Astrocyte (in vitro differentiated cells and primary cell): Measurements from ENCODE around the gene RAPGEF4. TPM values are rescaled to one million over a fixed set of nuclear protein-coding genes. Genes with fewer than 3 reads are reported as not detected.
"Not testable (repeated sequence)": the region's sequence is repeated elsewhere in the genome, so short reads cannot be mapped to it uniquely, and the experiment has no call there.

Experiments used
- DNase-seq: peaks from one replicate; pipeline ENCODE4 v3.0.0-alpha.2; 2010; ENCODE audit warnings: low read depth
- FAIRE-seq: peaks from 2 replicates; lab custom pipeline; 2011; peaks lifted over from hg19 to GRCh38; lab: Jason Lieb, UNC
- H2AFZ ChIP-seq: 2 replicates; pipeline ENCODE4 v1.6.0; 2012; ENCODE audit warnings: low read depth, low read length, inconsistent platforms
- H3K27ac ChIP-seq: 2 replicates; pipeline ENCODE4 v1.5.1; 2011; ENCODE audit warnings: low read depth, low read length, inconsistent platforms
- H3K27me3 ChIP-seq: 2 replicates; pipeline ENCODE4 v1.6.0; 2011; ENCODE audit warnings: low read length, inconsistent platforms; ENCODE audit not compliant: insufficient read depth
- H3K36me3 ChIP-seq: 2 replicates; pipeline ENCODE4 v1.5.1; 2011; ENCODE audit warnings: low read length, inconsistent platforms; ENCODE audit not compliant: insufficient read depth
- H3K4me1 ChIP-seq: 2 replicates; pipeline ENCODE4 v1.5.1; 2011; ENCODE audit warnings: low read length, inconsistent platforms; ENCODE audit not compliant: insufficient read depth
- H3K4me2 ChIP-seq: 2 replicates; pipeline ENCODE4 v1.6.0; 2012; ENCODE audit warnings: low read length, inconsistent platforms
- H3K4me3 ChIP-seq: 2 replicates; pipeline ENCODE4 v1.5.1; 2011; ENCODE audit warnings: low read depth, mild to moderate bottlenecking, low read length, inconsistent platforms; ENCODE audit not compliant: insufficient read depth
- H3K79me2 ChIP-seq: 2 replicates; pipeline ENCODE4 v1.6.0; 2012; ENCODE audit warnings: mild to moderate bottlenecking, low read length, inconsistent platforms; ENCODE audit not compliant: insufficient read depth
- H3K9ac ChIP-seq: 2 replicates; pipeline ENCODE4 v1.6.0; 2012; ENCODE audit warnings: mild to moderate bottlenecking, low read length, inconsistent platforms
- H3K9me3 ChIP-seq: 2 replicates; pipeline ENCODE4 v1.5.1; 2012; ENCODE audit warnings: low read depth, mild to moderate bottlenecking, low read length, inconsistent platforms; ENCODE audit not compliant: insufficient read depth
- H4K20me1 ChIP-seq: 2 replicates; pipeline ENCODE4 v1.6.0; 2012; ENCODE audit warnings: low read length, inconsistent platforms; ENCODE audit not compliant: insufficient read depth
- H3K27ac Mint-ChIP-seq: one replicate; pipeline ENCODE4 v1.8.0; 2021; ENCODE audit warnings: mild to moderate bottlenecking, mixed read lengths; ENCODE audit not compliant: unreplicated experiment
- H3K27me3 Mint-ChIP-seq: one replicate; pipeline ENCODE4 v1.8.0; 2021; ENCODE audit warnings: low read depth, mixed read lengths; ENCODE audit not compliant: unreplicated experiment
- H3K36me3 Mint-ChIP-seq: one replicate; pipeline ENCODE4 v1.8.0; 2021; ENCODE audit warnings: low read depth, mixed read lengths; ENCODE audit not compliant: unreplicated experiment
- H3K4me1 Mint-ChIP-seq: one replicate; pipeline ENCODE4 v1.8.0; 2021; ENCODE audit warnings: low read depth, mixed read lengths; ENCODE audit not compliant: unreplicated experiment
- H3K4me3 Mint-ChIP-seq: one replicate; pipeline ENCODE4 v1.8.0; 2021; ENCODE audit warnings: mild to moderate bottlenecking, moderate library complexity, mixed read lengths; ENCODE audit not compliant: unreplicated experiment
- H3K9me3 Mint-ChIP-seq: one replicate; pipeline ENCODE4 v1.8.0; 2021; ENCODE audit warnings: mild to moderate bottlenecking, mixed read lengths; ENCODE audit not compliant: unreplicated experiment
- EZH2 ChIP-seq: IDR thresholded peaks from 2 replicates; pipeline ENCODE4 v1.6.1; 2012; ENCODE audit warnings: mild to moderate bottlenecking, low read length, inconsistent platforms; ENCODE audit not compliant: insufficient read depth
- total RNA-seq: library from RNA; stranded (reverse); gene quantifications from 2 replicates; pipeline ENCODE4 v1.2.1, GENCODE V29; 2021
- TF ChIP-seq, protein P1 (sequence below): IDR thresholded peaks from 2 replicates; pipeline ENCODE4 v1.5.1; 2011; ENCODE audit warnings: low read depth, mild to moderate bottlenecking, inconsistent platforms, low read length, moderate library complexity; ENCODE audit not compliant: insufficient read depth

RAPGEF4 gene
- total RNA-seq, 1 donor from 2014 or later = 1.1 TPM

DNA sequence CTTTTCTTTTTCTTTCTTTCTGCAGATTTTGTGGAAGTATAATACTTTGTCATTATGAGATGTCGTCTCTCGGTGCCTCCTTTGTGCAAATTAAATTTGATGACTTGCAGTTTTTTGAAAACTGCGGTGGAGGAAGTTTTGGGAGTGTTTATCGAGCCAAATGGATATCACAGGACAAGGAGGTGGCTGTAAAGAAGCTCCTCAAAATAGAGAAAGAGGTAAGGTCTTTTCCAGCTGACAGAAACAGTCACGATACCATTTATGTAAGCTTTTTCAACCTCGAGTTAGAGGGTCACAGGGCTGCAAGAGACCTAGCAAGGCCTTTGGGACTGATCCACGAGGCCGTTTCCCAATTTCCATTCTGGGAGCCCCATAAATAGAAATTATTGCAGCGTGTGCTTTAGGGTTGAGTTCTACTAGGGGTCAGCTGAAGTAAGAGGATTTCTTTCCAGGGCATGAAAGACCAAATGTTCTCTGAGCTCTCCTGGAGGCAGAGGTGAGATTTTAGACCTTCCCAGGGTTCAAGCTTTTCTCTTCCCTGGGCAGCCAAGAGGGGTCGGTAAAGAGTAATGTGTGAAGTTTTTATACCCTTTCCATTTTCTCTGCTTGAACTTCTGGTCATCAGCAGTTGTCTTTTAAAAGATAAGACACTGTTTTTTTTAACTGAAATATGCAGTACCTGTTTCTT lies 355.5 kb downstream of the RAPGEF4 start:
- Mint-ChIP-seq H3K27ac (peak overlapping the region; percentile 50), H3K36me3 (peaks cover 3% of the 10 kb centered on the region), H3K4me3 (no peak overlapping the region), H3K4me1 (peaks cover 25% of the 10 kb centered on the region), H3K27me3 (no peaks in the 10 kb centered on the region), H3K9me3 (no peaks in the 10 kb centered on the region)
- Histone ChIP-seq H3K27ac (peak overlapping the region; percentile 45), H3K4me1 (peaks cover 21% of the 10 kb centered on the region), H3K79me2 (peaks cover 50% of the 10 kb centered on the region), H3K9ac (peak overlapping the region; percentile 51), H2AFZ (no peak overlapping the region), H4K20me1 (peaks cover 4% of the 10 kb centered on the region), H3K27me3 (no peaks in the 10 kb centered on the region), H3K4me3 (no peak overlapping the region), H3K36me3 (no peaks in the 10 kb centered on the region), H3K9me3 (no peaks in the 10 kb centered on the region), H3K4me2 (peak overlapping the region; percentile 74)
- TF ChIP-seq, protein P1, sequence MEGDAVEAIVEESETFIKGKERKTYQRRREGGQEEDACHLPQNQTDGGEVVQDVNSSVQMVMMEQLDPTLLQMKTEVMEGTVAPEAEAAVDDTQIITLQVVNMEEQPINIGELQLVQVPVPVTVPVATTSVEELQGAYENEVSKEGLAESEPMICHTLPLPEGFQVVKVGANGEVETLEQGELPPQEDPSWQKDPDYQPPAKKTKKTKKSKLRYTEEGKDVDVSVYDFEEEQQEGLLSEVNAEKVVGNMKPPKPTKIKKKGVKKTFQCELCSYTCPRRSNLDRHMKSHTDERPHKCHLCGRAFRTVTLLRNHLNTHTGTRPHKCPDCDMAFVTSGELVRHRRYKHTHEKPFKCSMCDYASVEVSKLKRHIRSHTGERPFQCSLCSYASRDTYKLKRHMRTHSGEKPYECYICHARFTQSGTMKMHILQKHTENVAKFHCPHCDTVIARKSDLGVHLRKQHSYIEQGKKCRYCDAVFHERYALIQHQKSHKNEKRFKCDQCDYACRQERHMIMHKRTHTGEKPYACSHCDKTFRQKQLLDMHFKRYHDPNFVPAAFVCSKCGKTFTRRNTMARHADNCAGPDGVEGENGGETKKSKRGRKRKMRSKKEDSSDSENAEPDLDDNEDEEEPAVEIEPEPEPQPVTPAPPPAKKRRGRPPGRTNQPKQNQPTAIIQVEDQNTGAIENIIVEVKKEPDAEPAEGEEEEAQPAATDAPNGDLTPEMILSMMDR = peak; percentile 24
- TF ChIP-seq EZH2 = no peak
- DNase-seq (no peak), FAIRE-seq (no peak)

DNA sequence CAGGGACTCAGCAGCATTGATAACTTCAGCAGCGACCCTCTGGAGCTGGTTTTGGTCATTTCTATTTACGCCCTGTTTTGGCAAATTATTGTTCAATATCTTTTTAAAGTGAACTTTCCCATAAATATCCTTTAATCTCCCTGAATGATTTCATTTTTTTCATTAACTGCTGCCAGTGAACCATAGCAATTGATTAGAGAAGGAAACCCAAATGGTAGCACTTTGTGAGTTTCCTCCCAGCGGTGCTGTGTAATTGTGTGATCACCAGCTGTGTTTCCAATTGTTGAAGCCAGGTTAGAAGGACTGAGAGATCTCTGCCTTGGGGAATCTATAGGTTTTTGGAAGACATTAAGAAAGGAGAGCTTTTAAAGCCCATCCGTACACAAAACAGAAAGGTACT lies 356.3 kb downstream of the RAPGEF4 start:
- H3K27ac Mint-ChIP-seq = no peak overlapping the region
- Histone ChIP-seq H3K4me1 (peaks cover 16% of the 10 kb centered on the region), H3K9ac (no peak overlapping the region), H3K4me3 (no peak overlapping the region), H3K27ac (no peak overlapping the region), H3K27me3 (no peaks in the 10 kb centered on the region), H3K4me2 (no peak overlapping the region), H4K20me1 (peaks cover 3% of the 10 kb centered on the region), H2AFZ (no peak overlapping the region), H3K9me3 (no peaks in the 10 kb centered on the region), H3K36me3 (peaks cover 4% of the 10 kb centered on the region), H3K79me2 (peaks cover 42% of the 10 kb centered on the region)
- FAIRE-seq (no peak), DNase-seq (no peak)
- peaks cover 20% of the 10 kb centered on the region for H3K4me1 Mint-ChIP-seq
- H3K36me3 Mint-ChIP-seq = peaks cover 3% of the 10 kb centered on the region
- no peak for TF ChIP-seq EZH2
- TF ChIP-seq, protein P1 = no peak
- no peak overlapping the region for H3K4me3 Mint-ChIP-seq
- H3K27me3 Mint-ChIP-seq = no peaks in the 10 kb centered on the region
- H3K9me3 Mint-ChIP-seq = no peaks in the 10 kb centered on the region

DNA sequence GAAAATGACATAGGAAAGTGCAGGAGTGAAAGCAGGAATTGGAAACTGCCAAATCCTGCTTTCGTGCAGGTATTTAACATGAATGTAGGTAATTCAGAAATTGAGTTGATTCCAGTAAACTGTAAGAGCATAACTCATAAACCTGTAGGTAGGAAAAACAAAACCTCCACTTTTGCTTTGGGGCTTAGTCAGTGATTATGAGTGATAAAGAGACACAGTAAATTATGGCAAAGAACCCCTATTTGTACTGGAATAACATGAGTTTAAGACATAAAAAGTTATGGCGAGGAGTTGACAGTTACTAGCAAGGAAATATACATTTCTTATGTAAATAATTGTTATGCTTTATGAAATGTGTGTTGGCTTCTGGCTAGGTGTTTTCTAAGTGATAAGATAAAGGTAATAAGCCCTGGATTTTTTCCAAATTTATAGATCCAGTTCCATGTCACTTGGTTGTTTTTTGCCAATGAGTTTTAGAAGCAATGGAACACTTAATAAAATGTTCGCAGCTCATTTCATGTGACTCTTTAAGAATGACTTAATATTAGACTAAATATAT lies 357.3 kb downstream of the RAPGEF4 start:
- H3K4me2 ChIP-seq = no peak overlapping the region
- Mint-ChIP-seq H3K36me3 (peaks cover 3% of the 10 kb centered on the region), H3K4me3 (no peak overlapping the region), H3K9me3 (no peaks in the 10 kb centered on the region), H3K27ac (no peak overlapping the region), H3K27me3 (no peaks in the 10 kb centered on the region), H3K4me1 (peaks cover 11% of the 10 kb centered on the region)
- H2AFZ ChIP-seq = no peak overlapping the region
- no peak overlapping the region for H3K9ac ChIP-seq
- H3K4me1 ChIP-seq = peaks cover 12% of the 10 kb centered on the region
- FAIRE-seq (no peak), DNase-seq (no peak)
- H3K79me2 ChIP-seq = peaks cover 34% of the 10 kb centered on the region
- H3K4me3 ChIP-seq = no peak overlapping the region
- no peaks in the 10 kb centered on the region for H3K27me3 ChIP-seq
- no peaks in the 10 kb centered on the region for H4K20me1 ChIP-seq
- TF ChIP-seq EZH2 = no peak
- TF ChIP-seq, protein P1 = no peak
- H3K9me3 ChIP-seq = no peaks in the 10 kb centered on the region
- peaks cover 4% of the 10 kb centered on the region for H3K36me3 ChIP-seq
- no peak overlapping the region for H3K27ac ChIP-seq

DNA sequence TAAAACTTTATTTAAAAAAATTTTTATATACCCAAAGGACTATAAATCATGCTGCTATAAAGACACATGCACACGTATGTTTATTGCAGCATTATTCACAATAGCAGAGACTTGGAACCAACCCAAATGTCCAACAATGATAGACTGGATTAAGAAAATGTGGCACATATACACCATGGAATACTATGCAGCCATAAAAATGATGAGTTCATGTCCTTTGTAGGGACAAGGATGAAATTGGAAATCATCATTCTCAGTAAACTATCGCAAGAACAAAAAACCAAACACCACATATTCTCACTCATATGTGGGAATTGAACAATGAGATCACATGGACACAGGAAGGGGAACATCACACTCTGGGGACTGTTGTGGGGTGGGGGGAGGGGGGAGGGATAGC lies 358.0 kb downstream of the RAPGEF4 start:
- not testable (repeated sequence) for DNase-seq, H3K27me3 ChIP-seq, H3K4me1 Mint-ChIP-seq, H3K36me3 ChIP-seq, H4K20me1 ChIP-seq, H3K4me3 Mint-ChIP-seq, FAIRE-seq, H3K27me3 Mint-ChIP-seq, H3K4me2 ChIP-seq, H3K9me3 ChIP-seq, H3K27ac Mint-ChIP-seq, H2AFZ ChIP-seq, H3K36me3 Mint-ChIP-seq, H3K4me3 ChIP-seq, H3K9me3 Mint-ChIP-seq, H3K27ac ChIP-seq, H3K9ac ChIP-seq
- Histone ChIP-seq H3K4me1 (peaks cover 12% of the 10 kb centered on the region), H3K79me2 (peaks cover 27% of the 10 kb centered on the region)
